K562 (cell line): ENCODE results near the gene SGSM2. TPM values are rescaled to one million over a fixed set of nuclear protein-coding genes. Genes with fewer than 3 reads are reported as not detected.

Experiments
- EP300 ChIP-seq: IDR thresholded peaks from 2 replicates; pipeline ENCODE4 v1.6.1; 2012; ENCODE audit warnings: low read length, improper control_type of control experiment
- KDM1A ChIP-seq, 2 experiments: fragments of 450-650 bp; IDR thresholded peaks; 2 replicates each; pipeline ENCODE4 v1.6.1; 2016; ENCODE audit warnings: mild to moderate bottlenecking in 2 of 2
- KLF13 ChIP-seq: fragments of 450-650 bp; IDR thresholded peaks from 2 replicates; pipeline ENCODE4 v1.6.1; 2016; ENCODE audit warnings: missing genetic modification characterization, low read depth, mild to moderate bottlenecking, missing compliant biosample characterization, moderate library complexity, borderline replicate concordance
- NUFIP1 ChIP-seq: fragments of 450-650 bp; IDR thresholded peaks from 2 replicates; pipeline ENCODE4 v1.6.1; 2018; ENCODE audit not compliant: partially characterized antibody
- PHF20 ChIP-seq: fragments of 450-650 bp; IDR thresholded peaks from 2 replicates; pipeline ENCODE4 v1.6.1; 2018; ENCODE audit not compliant: partially characterized antibody
- RHOXF2B ChIP-seq: fragments of 250-450 bp; sonication (Bioruptor Pico); conservative IDR thresholded peaks from 2 replicates; pipeline ENCODE4 v1.5.1; 2021
- SIRT6 ChIP-seq: IDR thresholded peaks from one replicate; pipeline ENCODE4 v1.6.1; 2012; ENCODE audit warnings: low read depth, mild to moderate bottlenecking, control low read depth, inconsistent platforms, low read length, moderate library complexity
- ZNF57 ChIP-seq: fragments of 450-650 bp; formaldehyde crosslinking; IDR thresholded peaks from 2 replicates; pipeline ENCODE4 v1.4.0; 2020; ENCODE audit warnings: mild to moderate bottlenecking, moderate library complexity
- ZNF785 ChIP-seq: fragments of 250-450 bp; sonication (Bioruptor Pico); IDR thresholded peaks from 2 replicates; pipeline ENCODE4 v1.4.0; 2020; ENCODE audit warnings: mild to moderate bottlenecking
- polyA plus RNA-seq, 8 experiments: library from polyadenylated mRNA; depleted of rRNA in 4 of 8; stranded (reverse) in 5 of 8; unstranded in 3 of 8; fragments of >200 nt; fragmentation: Nextera tagmentation in 2 of 8; fragmentation: Illumina TruSeq in 1 of 8; extraction: Ambion mirVana in 2 of 8; extraction: Trizol in 1 of 8; gene quantifications; 2 replicates each; pipeline versions ENCODE4 v1.2.1 to v1.2.3, GENCODE V29; 2011 to 2014; ENCODE audit warnings: inconsistent platforms in 1 of 8, missing spikeins in 1 of 8
- total RNA-seq, 7 experiments: library from RNA; depleted of rRNA in 6 of 7; stranded (reverse); fragments of >200 nt in 6 of 7; fragmentation: Illumina TruSeq in 2 of 7; extraction: Trizol in 2 of 7; gene quantifications; 2 replicates each; pipeline versions ENCODE4 v1.2.1 to v1.2.3, GENCODE V29; 2011 to 2021; ENCODE audit warnings: low replicate concordance in 1 of 7
- TF ChIP-seq, protein P1 (sequence below): fragments of 450-650 bp; IDR thresholded peaks from 2 replicates; pipeline ENCODE4 v1.6.1; 2016; ENCODE audit warnings: mild to moderate bottlenecking, moderate library complexity
- TF ChIP-seq, protein P2 (sequence below): fragments of 450-650 bp; formaldehyde crosslinking; IDR thresholded peaks from 2 replicates; pipeline ENCODE4 v1.4.0; 2020; ENCODE audit warnings: mild to moderate bottlenecking
- TF ChIP-seq, protein P3 (sequence below): fragments of 450-650 bp; IDR thresholded peaks from 2 replicates; pipeline ENCODE4 v1.6.1; 2018; ENCODE audit not compliant: partially characterized antibody

SGSM2 gene
- total and polyA plus RNA-seq, 9 of the 15 experiments (the other 6 are each of a cell fraction or from before 2014, with no cell fraction given), result 0.20 to 26.3 (median 14.8) TPM

DNA sequence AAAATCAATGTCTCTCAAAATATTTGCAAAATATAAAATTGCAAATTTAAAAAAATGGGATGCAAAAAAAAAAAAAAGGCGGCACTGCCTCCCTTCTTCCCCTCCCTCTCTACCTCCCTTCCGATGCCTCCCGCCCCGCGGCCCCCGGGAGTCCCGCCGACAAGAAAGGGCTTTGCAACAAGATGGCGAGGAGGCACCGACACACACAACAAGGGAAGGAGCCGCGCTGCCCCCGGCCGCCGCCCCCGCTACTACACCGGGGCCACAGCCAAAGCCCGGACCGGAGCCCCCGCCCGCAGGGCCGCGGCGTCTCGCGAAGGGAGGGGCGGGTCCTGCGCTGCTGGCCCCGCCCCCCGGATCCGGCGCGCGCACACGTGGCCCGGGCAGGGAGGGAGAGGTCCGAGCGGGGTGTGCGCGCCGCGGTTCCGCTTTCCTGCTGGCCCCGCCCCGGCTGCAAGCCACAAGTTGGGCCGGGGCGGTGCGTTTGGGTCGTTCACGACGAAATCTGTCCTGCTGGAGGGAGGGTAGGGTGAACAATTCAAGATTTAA lies 63.6 kb downstream of the SGSM2 start, which contains the start of gene MNT (continued):
- TF ChIP-seq, protein P1, sequence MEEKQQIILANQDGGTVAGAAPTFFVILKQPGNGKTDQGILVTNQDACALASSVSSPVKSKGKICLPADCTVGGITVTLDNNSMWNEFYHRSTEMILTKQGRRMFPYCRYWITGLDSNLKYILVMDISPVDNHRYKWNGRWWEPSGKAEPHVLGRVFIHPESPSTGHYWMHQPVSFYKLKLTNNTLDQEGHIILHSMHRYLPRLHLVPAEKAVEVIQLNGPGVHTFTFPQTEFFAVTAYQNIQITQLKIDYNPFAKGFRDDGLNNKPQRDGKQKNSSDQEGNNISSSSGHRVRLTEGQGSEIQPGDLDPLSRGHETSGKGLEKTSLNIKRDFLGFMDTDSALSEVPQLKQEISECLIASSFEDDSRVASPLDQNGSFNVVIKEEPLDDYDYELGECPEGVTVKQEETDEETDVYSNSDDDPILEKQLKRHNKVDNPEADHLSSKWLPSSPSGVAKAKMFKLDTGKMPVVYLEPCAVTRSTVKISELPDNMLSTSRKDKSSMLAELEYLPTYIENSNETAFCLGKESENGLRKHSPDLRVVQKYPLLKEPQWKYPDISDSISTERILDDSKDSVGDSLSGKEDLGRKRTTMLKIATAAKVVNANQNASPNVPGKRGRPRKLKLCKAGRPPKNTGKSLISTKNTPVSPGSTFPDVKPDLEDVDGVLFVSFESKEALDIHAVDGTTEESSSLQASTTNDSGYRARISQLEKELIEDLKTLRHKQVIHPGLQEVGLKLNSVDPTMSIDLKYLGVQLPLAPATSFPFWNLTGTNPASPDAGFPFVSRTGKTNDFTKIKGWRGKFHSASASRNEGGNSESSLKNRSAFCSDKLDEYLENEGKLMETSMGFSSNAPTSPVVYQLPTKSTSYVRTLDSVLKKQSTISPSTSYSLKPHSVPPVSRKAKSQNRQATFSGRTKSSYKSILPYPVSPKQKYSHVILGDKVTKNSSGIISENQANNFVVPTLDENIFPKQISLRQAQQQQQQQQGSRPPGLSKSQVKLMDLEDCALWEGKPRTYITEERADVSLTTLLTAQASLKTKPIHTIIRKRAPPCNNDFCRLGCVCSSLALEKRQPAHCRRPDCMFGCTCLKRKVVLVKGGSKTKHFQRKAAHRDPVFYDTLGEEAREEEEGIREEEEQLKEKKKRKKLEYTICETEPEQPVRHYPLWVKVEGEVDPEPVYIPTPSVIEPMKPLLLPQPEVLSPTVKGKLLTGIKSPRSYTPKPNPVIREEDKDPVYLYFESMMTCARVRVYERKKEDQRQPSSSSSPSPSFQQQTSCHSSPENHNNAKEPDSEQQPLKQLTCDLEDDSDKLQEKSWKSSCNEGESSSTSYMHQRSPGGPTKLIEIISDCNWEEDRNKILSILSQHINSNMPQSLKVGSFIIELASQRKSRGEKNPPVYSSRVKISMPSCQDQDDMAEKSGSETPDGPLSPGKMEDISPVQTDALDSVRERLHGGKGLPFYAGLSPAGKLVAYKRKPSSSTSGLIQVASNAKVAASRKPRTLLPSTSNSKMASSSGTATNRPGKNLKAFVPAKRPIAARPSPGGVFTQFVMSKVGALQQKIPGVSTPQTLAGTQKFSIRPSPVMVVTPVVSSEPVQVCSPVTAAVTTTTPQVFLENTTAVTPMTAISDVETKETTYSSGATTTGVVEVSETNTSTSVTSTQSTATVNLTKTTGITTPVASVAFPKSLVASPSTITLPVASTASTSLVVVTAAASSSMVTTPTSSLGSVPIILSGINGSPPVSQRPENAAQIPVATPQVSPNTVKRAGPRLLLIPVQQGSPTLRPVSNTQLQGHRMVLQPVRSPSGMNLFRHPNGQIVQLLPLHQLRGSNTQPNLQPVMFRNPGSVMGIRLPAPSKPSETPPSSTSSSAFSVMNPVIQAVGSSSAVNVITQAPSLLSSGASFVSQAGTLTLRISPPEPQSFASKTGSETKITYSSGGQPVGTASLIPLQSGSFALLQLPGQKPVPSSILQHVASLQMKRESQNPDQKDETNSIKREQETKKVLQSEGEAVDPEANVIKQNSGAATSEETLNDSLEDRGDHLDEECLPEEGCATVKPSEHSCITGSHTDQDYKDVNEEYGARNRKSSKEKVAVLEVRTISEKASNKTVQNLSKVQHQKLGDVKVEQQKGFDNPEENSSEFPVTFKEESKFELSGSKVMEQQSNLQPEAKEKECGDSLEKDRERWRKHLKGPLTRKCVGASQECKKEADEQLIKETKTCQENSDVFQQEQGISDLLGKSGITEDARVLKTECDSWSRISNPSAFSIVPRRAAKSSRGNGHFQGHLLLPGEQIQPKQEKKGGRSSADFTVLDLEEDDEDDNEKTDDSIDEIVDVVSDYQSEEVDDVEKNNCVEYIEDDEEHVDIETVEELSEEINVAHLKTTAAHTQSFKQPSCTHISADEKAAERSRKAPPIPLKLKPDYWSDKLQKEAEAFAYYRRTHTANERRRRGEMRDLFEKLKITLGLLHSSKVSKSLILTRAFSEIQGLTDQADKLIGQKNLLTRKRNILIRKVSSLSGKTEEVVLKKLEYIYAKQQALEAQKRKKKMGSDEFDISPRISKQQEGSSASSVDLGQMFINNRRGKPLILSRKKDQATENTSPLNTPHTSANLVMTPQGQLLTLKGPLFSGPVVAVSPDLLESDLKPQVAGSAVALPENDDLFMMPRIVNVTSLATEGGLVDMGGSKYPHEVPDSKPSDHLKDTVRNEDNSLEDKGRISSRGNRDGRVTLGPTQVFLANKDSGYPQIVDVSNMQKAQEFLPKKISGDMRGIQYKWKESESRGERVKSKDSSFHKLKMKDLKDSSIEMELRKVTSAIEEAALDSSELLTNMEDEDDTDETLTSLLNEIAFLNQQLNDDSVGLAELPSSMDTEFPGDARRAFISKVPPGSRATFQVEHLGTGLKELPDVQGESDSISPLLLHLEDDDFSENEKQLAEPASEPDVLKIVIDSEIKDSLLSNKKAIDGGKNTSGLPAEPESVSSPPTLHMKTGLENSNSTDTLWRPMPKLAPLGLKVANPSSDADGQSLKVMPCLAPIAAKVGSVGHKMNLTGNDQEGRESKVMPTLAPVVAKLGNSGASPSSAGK, result no peak
- TF ChIP-seq, protein P2, sequence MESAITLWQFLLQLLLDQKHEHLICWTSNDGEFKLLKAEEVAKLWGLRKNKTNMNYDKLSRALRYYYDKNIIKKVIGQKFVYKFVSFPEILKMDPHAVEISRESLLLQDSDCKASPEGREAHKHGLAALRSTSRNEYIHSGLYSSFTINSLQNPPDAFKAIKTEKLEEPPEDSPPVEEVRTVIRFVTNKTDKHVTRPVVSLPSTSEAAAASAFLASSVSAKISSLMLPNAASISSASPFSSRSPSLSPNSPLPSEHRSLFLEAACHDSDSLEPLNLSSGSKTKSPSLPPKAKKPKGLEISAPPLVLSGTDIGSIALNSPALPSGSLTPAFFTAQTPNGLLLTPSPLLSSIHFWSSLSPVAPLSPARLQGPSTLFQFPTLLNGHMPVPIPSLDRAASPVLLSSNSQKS (CRISPR knock-in tag), result no peak
- TF ChIP-seq SIRT6 (no peak), ZNF785 (CRISPR knock-in tag) (no peak), RHOXF2B (no peak), PHF20 (no peak), KDM1A (IDR thresholded peaks at IDR 0.05) (no peak), KLF13 (tag) (no peak), ZNF57 (CRISPR knock-in tag) (no peak), EP300 (no peak), NUFIP1 (no peak)
- TF ChIP-seq, protein P3, sequence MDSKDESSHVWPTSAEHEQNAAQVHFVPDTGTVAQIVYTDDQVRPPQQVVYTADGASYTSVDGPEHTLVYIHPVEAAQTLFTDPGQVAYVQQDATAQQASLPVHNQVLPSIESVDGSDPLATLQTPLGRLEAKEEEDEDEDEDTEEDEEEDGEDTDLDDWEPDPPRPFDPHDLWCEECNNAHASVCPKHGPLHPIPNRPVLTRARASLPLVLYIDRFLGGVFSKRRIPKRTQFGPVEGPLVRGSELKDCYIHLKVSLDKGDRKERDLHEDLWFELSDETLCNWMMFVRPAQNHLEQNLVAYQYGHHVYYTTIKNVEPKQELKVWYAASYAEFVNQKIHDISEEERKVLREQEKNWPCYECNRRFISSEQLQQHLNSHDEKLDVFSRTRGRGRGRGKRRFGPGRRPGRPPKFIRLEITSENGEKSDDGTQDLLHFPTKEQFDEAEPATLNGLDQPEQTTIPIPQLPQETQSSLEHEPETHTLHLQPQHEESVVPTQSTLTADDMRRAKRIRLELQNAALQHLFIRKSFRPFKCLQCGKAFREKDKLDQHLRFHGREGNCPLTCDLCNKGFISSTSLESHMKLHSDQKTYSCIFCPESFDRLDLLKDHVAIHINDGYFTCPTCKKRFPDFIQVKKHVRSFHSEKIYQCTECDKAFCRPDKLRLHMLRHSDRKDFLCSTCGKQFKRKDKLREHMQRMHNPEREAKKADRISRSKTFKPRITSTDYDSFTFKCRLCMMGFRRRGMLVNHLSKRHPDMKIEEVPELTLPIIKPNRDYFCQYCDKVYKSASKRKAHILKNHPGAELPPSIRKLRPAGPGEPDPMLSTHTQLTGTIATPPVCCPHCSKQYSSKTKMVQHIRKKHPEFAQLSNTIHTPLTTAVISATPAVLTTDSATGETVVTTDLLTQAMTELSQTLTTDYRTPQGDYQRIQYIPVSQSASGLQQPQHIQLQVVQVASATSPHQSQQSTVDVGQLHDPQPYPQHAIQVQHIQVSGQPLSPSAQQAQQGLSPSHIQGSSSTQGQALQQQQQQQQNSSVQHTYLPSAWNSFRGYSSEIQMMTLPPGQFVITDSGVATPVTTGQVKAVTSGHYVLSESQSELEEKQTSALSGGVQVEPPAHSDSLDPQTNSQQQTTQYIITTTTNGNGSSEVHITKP, result peak; percentile 95
